Activated CD8-positive, alpha-beta T cell treated with anti-CD3 and anti-CD28 coated beads, Interleukin-2, amount 10 ng/mL, durations not matched to agents 7 days and 5 days (primary cell): ENCODE results near the gene FAM234B. TPM values are rescaled to one million over a fixed set of nuclear protein-coding genes. Genes with fewer than 3 reads are reported as not detected.
A peak's percentile ranks its signal among the peaks of the same experiment; 100 is the strongest.

Source experiments
- ATAC-seq: fragments of 150-1000 bp; cut with Tn5 transposase; one replicate; pipeline ENCODE4 v1.10.0; 2021; ENCODE audit warnings: moderate library complexity
- CTCF ChIA-PET: fragments of 350-600 bp; sonication (Branson Sonifier 250); formaldehyde crosslinking; loops from one replicate; lab custom pipeline; 2021; ENCODE audit warnings: antibody characterized with exemption; lab: Charles Lee
- POLR2A ChIA-PET: fragments of 350-600 bp; sonication (Branson Sonifier 250); formaldehyde crosslinking; loops from one replicate; lab custom pipeline; 2021; ENCODE audit warnings: antibody characterized with exemption; lab: Charles Lee
- DNase-seq: peaks from one replicate; pipeline ENCODE4 v3.0.0-alpha.2; 2020
- H3K27ac Mint-ChIP-seq: one replicate; pipeline ENCODE4 v1.8.0; 2021; ENCODE audit warnings: mild to moderate bottlenecking, mixed read lengths
- H3K27me3 Mint-ChIP-seq: one replicate; pipeline ENCODE4 v1.8.0; 2021; ENCODE audit warnings: low read depth, mixed read lengths
- H3K36me3 Mint-ChIP-seq: one replicate; pipeline ENCODE4 v1.8.0; 2021; ENCODE audit warnings: low read depth, mixed read lengths
- H3K4me1 Mint-ChIP-seq: one replicate; pipeline ENCODE4 v1.8.0; 2021; ENCODE audit warnings: low read depth, mixed read lengths
- H3K4me3 Mint-ChIP-seq: one replicate; pipeline ENCODE4 v1.8.0; 2021; ENCODE audit warnings: mild to moderate bottlenecking, mixed read lengths
- H3K9me3 Mint-ChIP-seq: one replicate; pipeline ENCODE4 v1.8.0; 2022; ENCODE audit warnings: mixed read lengths; ENCODE audit not compliant: insufficient read depth
- total RNA-seq, 2 experiments: library from RNA; stranded (reverse); gene quantifications; one replicate each; pipeline ENCODE4 v1.2.3, GENCODE V29; 2021

FAM234B gene
- total RNA-seq, 2 experiments from 2014 or later: 4.2 to 4.3 TPM

GRCh38 chr12:13095266-13095995 lies 51.2 kb downstream of the FAM234B start:
- no peak for ATAC-seq

GRCh38 chr12:13097491-13098011 lies 53.4 kb downstream of the FAM234B start:
- Mint-ChIP-seq H3K4me3 (no peak overlapping the region), H3K4me1 (peaks cover 37% of the 10 kb centered on the region)
- CTCF ChIA-PET: interaction anchor here (0.6 to 8.8 kb wide), 3 partner anchors 112 to 295 kb away, joined by 3 to 204 read pairs (median 55); no protein-coding TSS in a partner anchor

More at GRCh38 chr12:13095266-13095995, 51.2 kb downstream of the FAM234B start:
- peaks cover 29% of the 10 kb centered on the region for H3K4me1 Mint-ChIP-seq
- ChIA-PET POLR2A (no interaction called here), CTCF (interaction anchor here (0.7 to 5.7 kb wide), 2 partner anchors 117 to 306 kb away, joined by 3 to 55 read pairs; no protein-coding TSS in a partner anchor)
- H3K27ac Mint-ChIP-seq: no peak overlapping the region
- H3K27me3 Mint-ChIP-seq: peaks cover 6% of the 10 kb centered on the region
- H3K4me3 Mint-ChIP-seq: no peak overlapping the region
- no peak for DNase-seq
- H3K9me3 Mint-ChIP-seq: no peaks in the 10 kb centered on the region
- H3K36me3 Mint-ChIP-seq: no peaks in the 10 kb centered on the region

GRCh38 chr12:13099066-13099843 lies 55.1 kb downstream of the FAM234B start:
- Mint-ChIP-seq H3K27ac (peak overlapping the region; percentile 46), H3K27me3 (peaks cover 6% of the 10 kb centered on the region), H3K9me3 (no peaks in the 10 kb centered on the region), H3K36me3 (no peaks in the 10 kb centered on the region), H3K4me1 (peaks cover 43% of the 10 kb centered on the region), H3K4me3 (no peak overlapping the region)
- ChIA-PET POLR2A (interaction anchor here (0.5 to 2.2 kb wide), 2 partner anchors 66 to 113 kb away, joined by 3 to 9 read pairs; no protein-coding TSS in a partner anchor), CTCF (interaction anchor here (0.7 to 8.8 kb wide), 11 partner anchors 11 to 362 kb away, joined by 3 to 204 read pairs (median 3); no protein-coding TSS in a partner anchor)
- ATAC-seq: no peak
- no peak for DNase-seq

More at GRCh38 chr12:13097491-13098011, 53.4 kb downstream of the FAM234B start:
- POLR2A ChIA-PET: interaction anchor here (0.7 kb wide), 1 partner anchor 118 kb away, joined by 4 read pairs; no protein-coding TSS in a partner anchor
- peaks cover 6% of the 10 kb centered on the region for H3K27me3 Mint-ChIP-seq
- no peak for DNase-seq
- H3K27ac Mint-ChIP-seq: peak overlapping the region; percentile 65
- ATAC-seq: no peak
- no peaks in the 10 kb centered on the region for H3K36me3 Mint-ChIP-seq
- no peaks in the 10 kb centered on the region for H3K9me3 Mint-ChIP-seq

- H3K4me1 Mint-ChIP-seq: peaks cover 43% of the 10 kb centered on the region
- no peak for ATAC-seq
- H3K27me3 Mint-ChIP-seq: peaks cover 2% of the 10 kb centered on the region
- no peaks in the 10 kb centered on the region for H3K36me3 Mint-ChIP-seq
- DNase-seq: no peak
- CTCF ChIA-PET: interaction anchor here (0.7 to 8.8 kb wide), 9 partner anchors 65 to 363 kb away, joined by 3 to 204 read pairs (median 3); partner anchors contain the start of gene EMP1
- H3K27ac Mint-ChIP-seq: peak overlapping the region; percentile 79
- POLR2A ChIA-PET: interaction anchor here (0.5 to 2.2 kb wide), 3 partner anchors 65 to 112 kb away, joined by 3 to 9 read pairs (median 3); no protein-coding TSS in a partner anchor
- peak overlapping the region; percentile 72 for H3K4me3 Mint-ChIP-seq
- H3K9me3 Mint-ChIP-seq: no peaks in the 10 kb centered on the region
Measured at GRCh38 chr12:13099844-13100604, 55.8 kb downstream of the FAM234B start.

GRCh38 chr12:13100605-13100881 lies 56.4 kb downstream of the FAM234B start:
- Mint-ChIP-seq H3K9me3 (no peaks in the 10 kb centered on the region), H3K27me3 (no peaks in the 10 kb centered on the region), H3K27ac (peak overlapping the region; percentile 79), H3K36me3 (no peaks in the 10 kb centered on the region), H3K4me3 (peak overlapping the region; percentile 72), H3K4me1 (peaks cover 43% of the 10 kb centered on the region)
- DNase-seq (no peak), ATAC-seq (no peak)
- ChIA-PET CTCF (interaction anchor here (1.0 to 8.8 kb wide), 6 partner anchors 65 to 363 kb away, joined by 3 to 204 read pairs (median 3); partner anchors contain the start of gene EMP1), POLR2A (interaction anchor here (0.9 to 2.2 kb wide), 2 partner anchors 108 to 111 kb away, joined by 3 to 9 read pairs; no protein-coding TSS in a partner anchor)

- POLR2A ChIA-PET: interaction anchor here (2.2 kb wide), 1 partner anchor 111 kb away, joined by 9 read pairs; no protein-coding TSS in a partner anchor
- CTCF ChIA-PET: interaction anchor here (1.0 to 8.8 kb wide), 3 partner anchors 95 to 153 kb away, joined by 3 to 204 read pairs (median 5); partner anchors contain the start of gene EMP1
- peaks cover 43% of the 10 kb centered on the region for H3K4me1 Mint-ChIP-seq
Measured at GRCh38 chr12:13100882-13101769, 56.9 kb downstream of the FAM234B start.

GRCh38 chr12:13101821-13102375 lies 57.7 kb downstream of the FAM234B start:
- Mint-ChIP-seq H3K27me3 (peaks cover 1% of the 10 kb centered on the region), H3K4me1 (peaks cover 43% of the 10 kb centered on the region), H3K36me3 (no peaks in the 10 kb centered on the region), H3K4me3 (peak overlapping the region; percentile 72), H3K27ac (peak overlapping the region; percentile 73), H3K9me3 (no peaks in the 10 kb centered on the region)
- ChIA-PET CTCF (interaction anchor here (1.0 to 8.8 kb wide), 4 partner anchors 78 to 152 kb away, joined by 3 to 204 read pairs (median 3); no protein-coding TSS in a partner anchor), POLR2A (interaction anchor here (1.4 kb wide), 1 partner anchor 57 kb away, joined by 6 read pairs; the partner anchor contains the start of gene FAM234B)
- ATAC-seq: no peak
- DNase-seq: no peak

More at GRCh38 chr12:13100882-13101769, 56.9 kb downstream of the FAM234B start:
- H3K36me3 Mint-ChIP-seq: no peaks in the 10 kb centered on the region
- ATAC-seq: peak; percentile 88
- no peaks in the 10 kb centered on the region for H3K9me3 Mint-ChIP-seq
- H3K27ac Mint-ChIP-seq: peak overlapping the region; percentile 79
- DNase-seq: peak; percentile 93
- peak overlapping the region; percentile 72 for H3K4me3 Mint-ChIP-seq
- H3K27me3 Mint-ChIP-seq: no peaks in the 10 kb centered on the region

GRCh38 chr12:13102461-13103195 lies 58.4 kb downstream of the FAM234B start:
- no peak overlapping the region for H3K4me3 Mint-ChIP-seq
- peaks cover 40% of the 10 kb centered on the region for H3K4me1 Mint-ChIP-seq
- ChIA-PET CTCF (interaction anchor here (1.0 to 8.8 kb wide), 5 partner anchors 77 to 116 kb away, joined by 3 to 204 read pairs (median 3); partner anchors contain the start of gene EMP1), POLR2A (interaction anchor here (1.4 kb wide), 1 partner anchor 58 kb away, joined by 6 read pairs; the partner anchor contains the start of gene FAM234B)
- no peaks in the 10 kb centered on the region for H3K9me3 Mint-ChIP-seq
- no peak overlapping the region for H3K27ac Mint-ChIP-seq
- H3K36me3 Mint-ChIP-seq: no peaks in the 10 kb centered on the region
- peaks cover 4% of the 10 kb centered on the region for H3K27me3 Mint-ChIP-seq
- ATAC-seq (no peak), DNase-seq (no peak)

- no peaks in the 10 kb centered on the region for H3K9me3 Mint-ChIP-seq
- H3K4me1 Mint-ChIP-seq: peaks cover 31% of the 10 kb centered on the region
- ATAC-seq: no peak
Measured at GRCh38 chr12:13103391-13104033, 59.3 kb downstream of the FAM234B start, which contains the start of gene GSG1. Gene GSG1 (minus strand): TSS chr12:13103667. CDS start chr12:13103512, 155 bp downstream.

More at GRCh38 chr12:13103391-13104033, 59.3 kb downstream of the FAM234B start, which contains the start of gene GSG1:
- peaks cover 13% of the 10 kb centered on the region for H3K27me3 Mint-ChIP-seq
- no peak within 1 kb of the TSS for H3K4me3 Mint-ChIP-seq
- no peaks in the 10 kb centered on the region for H3K36me3 Mint-ChIP-seq
- no peak within 1 kb of the TSS for H3K27ac Mint-ChIP-seq
- ChIA-PET CTCF (interaction anchor here (0.8 to 8.8 kb wide), 5 partner anchors 11 to 152 kb away, joined by 3 to 204 read pairs (median 3); partner anchors contain the start of gene EMP1), POLR2A (interaction anchor here (1.4 kb wide), 1 partner anchor 59 kb away, joined by 6 read pairs; the partner anchor contains the start of gene FAM234B)
- no peak for DNase-seq
